GM23338 (cell line): ENCODE data around the gene KCNA4. TPM values are rescaled to one million over a fixed set of nuclear protein-coding genes. Genes with fewer than 3 reads are reported as not detected.

Experiments used
- ATAC-seq: fragments of 200-7000 bp; cut with Tn5 transposase; 3 replicates; pipeline ENCODE4 v1.9.1; 2020
- DNase-seq: peaks from one replicate; pipeline ENCODE4 v3.0.0-alpha.2; 2015; ENCODE audit warnings: low spot score
- H2AFZ ChIP-seq: fragments of 200-600 bp; sonication (generic); 2 replicates; pipeline ENCODE4 v1.8.0; 2016; ENCODE audit warnings: antibody characterized with exemption, mild to moderate bottlenecking, moderate library complexity
- H3F3A ChIP-seq: fragments of 200-600 bp; sonication (generic); replicated peaks from 2 replicates; pipeline ENCODE4 v1.8.0; 2017; ENCODE audit warnings: antibody characterized with exemption, mixed run types, low read depth
- H3K27ac ChIP-seq: fragments of 200-600 bp; sonication (generic); 2 replicates; pipeline ENCODE4 v1.6.1; 2016; ENCODE audit warnings: low read depth
- H3K27me3 ChIP-seq: fragments of 200-600 bp; sonication (generic); 2 replicates; pipeline ENCODE4 v1.8.0; 2016; ENCODE audit warnings: mild to moderate bottlenecking, mixed run types, moderate library complexity; ENCODE audit not compliant: insufficient read depth
- H3K36me3 ChIP-seq: fragments of 200-600 bp; sonication (generic); 2 replicates; pipeline ENCODE4 v1.8.0; 2016; ENCODE audit warnings: mild to moderate bottlenecking; ENCODE audit not compliant: insufficient read depth
- H3K4me1 ChIP-seq: fragments of 200-600 bp; sonication (generic); 2 replicates; pipeline ENCODE4 v1.8.0; 2016; ENCODE audit warnings: mild to moderate bottlenecking, moderate library complexity; ENCODE audit not compliant: insufficient read depth
- H3K4me2 ChIP-seq: fragments of 200-600 bp; sonication (generic); 2 replicates; pipeline ENCODE4 v1.7.1; 2017; ENCODE audit warnings: mixed run types
- H3K4me3 ChIP-seq: fragments of 200-600 bp; sonication (generic); 2 replicates; pipeline ENCODE4 v1.6.1; 2016; ENCODE audit warnings: mixed run types
- H3K79me2 ChIP-seq: fragments of 200-600 bp; sonication (generic); replicated peaks from 2 replicates; pipeline ENCODE4 v1.8.0; 2017; ENCODE audit warnings: mild to moderate bottlenecking; ENCODE audit not compliant: insufficient read depth
- H3K9me2 ChIP-seq: fragments of 200-600 bp; sonication (generic); 2 replicates; pipeline ENCODE4 v1.8.0; 2017; ENCODE audit not compliant: insufficient read depth
- H4K20me1 ChIP-seq: fragments of 200-600 bp; sonication (generic); replicated peaks from 2 replicates; pipeline ENCODE4 v1.8.0; 2017; ENCODE audit warnings: mild to moderate bottlenecking; ENCODE audit not compliant: insufficient read depth
- H3K27ac Mint-ChIP-seq: 2 replicates; pipeline ENCODE4 v1.8.0; 2020; ENCODE audit warnings: inconsistent platforms, mild to moderate bottlenecking, moderate library complexity, mixed read lengths
- H3K27me3 Mint-ChIP-seq: 3 replicates; pipeline ENCODE4 v1.8.0; 2022; ENCODE audit warnings: low read depth, mild to moderate bottlenecking, moderate library complexity, mixed read lengths, inconsistent platforms; ENCODE audit not compliant: insufficient read depth, poor library complexity
- H3K36me3 Mint-ChIP-seq: 3 replicates; pipeline ENCODE4 v1.8.0; 2021; ENCODE audit warnings: low read depth, mild to moderate bottlenecking, inconsistent platforms, moderate library complexity, mixed read lengths
- H3K4me1 Mint-ChIP-seq: 3 replicates; pipeline ENCODE4 v1.8.0; 2020; ENCODE audit warnings: mild to moderate bottlenecking, inconsistent platforms, mixed read lengths
- H3K4me3 Mint-ChIP-seq: 3 replicates; pipeline ENCODE4 v1.8.0; 2021; ENCODE audit warnings: moderate library complexity, mild to moderate bottlenecking, inconsistent platforms, mixed read lengths
- H3K9me3 Mint-ChIP-seq: 3 replicates; pipeline ENCODE4 v1.8.0; 2020; ENCODE audit warnings: moderate library complexity, mild to moderate bottlenecking, inconsistent platforms, mixed read lengths
- CTCF ChIP-seq, 2 experiments: fragments of 200-600 bp in 1 of 2; sonication (generic) in 1 of 2; conservative IDR thresholded peaks; 2 replicates each; pipeline versions ENCODE4 v1.5.1 to v1.6.1; 2016 to 2017; ENCODE audit warnings: antibody characterized with exemption in 2 of 2, low read depth in 2 of 2, mild to moderate bottlenecking in 2 of 2, moderate library complexity in 1 of 2
- EZH2 ChIP-seq: fragments of 200-600 bp; sonication (generic); IDR thresholded peaks from one replicate; pipeline ENCODE4 v1.8.0; 2017; ENCODE audit warnings: antibody characterized with exemption, mild to moderate bottlenecking, low read depth; ENCODE audit not compliant: unreplicated experiment
- EZH2phosphoT487 ChIP-seq: fragments of 200-600 bp; sonication (generic); IDR thresholded peaks from one replicate; pipeline ENCODE4 v1.8.1; 2018; ENCODE audit warnings: antibody characterized with exemption; ENCODE audit not compliant: unreplicated experiment
- JUNB ChIP-seq: IDR thresholded peaks from one replicate; pipeline ENCODE4 v1.6.1; 2016; ENCODE audit warnings: antibody characterized with exemption; ENCODE audit not compliant: unreplicated experiment
- POLR2AphosphoS5 ChIP-seq: IDR thresholded peaks from 2 replicates; pipeline ENCODE4 v1.6.1; 2016; ENCODE audit warnings: antibody characterized with exemption, low read depth
- ZNF114 ChIP-seq: fragments of 250-450 bp; sonication (Bioruptor Pico); IDR thresholded peaks from 2 replicates; pipeline ENCODE4 v1.5.0; 2020; ENCODE audit warnings: mild to moderate bottlenecking, moderate library complexity
- polyA plus RNA-seq: library from polyadenylated mRNA; unstranded; fragments of >200 nt; fragmentation: Nextera tagmentation; extraction: Ambion mirVana; gene quantifications from 2 replicates; pipeline ENCODE4 v1.2.1, GENCODE V29; 2016
- total RNA-seq: library from RNA; depleted of rRNA; stranded (reverse); fragments of >200 nt; shearing (Covaris generic); gene quantifications from 2 replicates; pipeline ENCODE4 v1.2.3, GENCODE V29; 2014; rRNA removed
- TF ChIP-seq, protein P1 (sequence below): IDR thresholded peaks from one replicate; pipeline ENCODE4 v1.6.1; 2018; ENCODE audit warnings: antibody characterized with exemption; ENCODE audit not compliant: unreplicated experiment

The KCNA4 gene
- total and polyA plus RNA-seq, 2 experiments from 2014 or later = not detected

DNA sequence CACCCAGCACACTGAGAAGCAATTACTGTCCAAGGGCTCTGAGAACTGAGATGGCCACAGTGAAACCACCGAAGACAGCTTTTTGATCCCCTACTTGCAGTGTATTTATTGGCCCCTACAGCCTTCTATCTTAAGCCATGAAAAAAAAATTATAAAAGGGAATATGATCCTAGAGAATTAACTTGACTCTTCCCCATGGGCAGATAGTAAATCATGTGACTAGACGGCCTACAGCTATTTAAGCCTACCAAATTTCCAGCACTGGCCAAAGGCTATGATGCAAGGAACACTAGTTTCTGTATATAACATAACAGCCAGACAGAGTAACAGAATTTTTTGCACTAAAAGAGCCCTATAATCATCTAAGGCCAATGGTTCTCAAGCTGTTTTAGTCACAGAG lies 53.8 kb downstream of the KCNA4 start:
- Mint-ChIP-seq H3K4me1 (peaks cover 21% of the 10 kb centered on the region), H3K9me3 (no peaks in the 10 kb centered on the region), H3K27ac (no peak overlapping the region), H3K36me3 (no peaks in the 10 kb centered on the region), H3K27me3 (no peaks in the 10 kb centered on the region), H3K4me3 (no peak overlapping the region)
- TF ChIP-seq JUNB (no peak), ZNF114 (no peak), POLR2AphosphoS5 (no peak)
- peaks cover 22% of the 10 kb centered on the region for H3K4me1 ChIP-seq
- H3K27me3 ChIP-seq = no peaks in the 10 kb centered on the region
- no peak overlapping the region for H2AFZ ChIP-seq
- H3K27ac ChIP-seq = no peak overlapping the region
- H3K79me2 ChIP-seq = no peaks in the 10 kb centered on the region
- no peak overlapping the region for H3K4me2 ChIP-seq
- peaks cover 7% of the 10 kb centered on the region; the same call in 1 of the 2 replicates for H3K9me2 ChIP-seq
- no peaks in the 10 kb centered on the region for H4K20me1 ChIP-seq
- no peaks in the 10 kb centered on the region for H3F3A ChIP-seq
- ATAC-seq (no peak), DNase-seq (no peak)
- no peak overlapping the region for H3K4me3 ChIP-seq
- no peaks in the 10 kb centered on the region for H3K36me3 ChIP-seq

DNA sequence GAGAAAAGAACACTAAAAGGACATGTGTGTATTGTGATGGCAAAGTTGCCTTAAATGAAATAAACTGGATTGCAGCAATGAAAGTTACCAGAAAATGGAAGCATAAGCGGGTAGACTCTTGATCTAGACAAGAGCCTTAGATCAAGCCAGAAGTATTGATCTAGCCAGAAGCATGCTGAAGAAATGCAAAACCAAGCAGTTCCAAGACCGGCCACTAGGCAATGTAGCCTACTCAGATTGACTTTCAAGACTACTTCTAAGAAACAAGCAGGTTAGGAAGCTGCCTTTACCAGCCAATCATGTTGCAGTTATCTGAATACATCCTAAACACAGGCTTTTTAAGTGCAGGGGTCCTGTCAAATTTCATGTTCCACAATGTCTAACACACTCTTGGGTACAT lies 54.6 kb downstream of the KCNA4 start:
- H3K36me3 ChIP-seq = no peaks in the 10 kb centered on the region
- no peak overlapping the region for H3K27ac ChIP-seq
- H4K20me1 ChIP-seq = no peaks in the 10 kb centered on the region
- Mint-ChIP-seq H3K27me3 (no peaks in the 10 kb centered on the region), H3K4me1 (peaks cover 28% of the 10 kb centered on the region), H3K36me3 (no peaks in the 10 kb centered on the region), H3K9me3 (no peaks in the 10 kb centered on the region), H3K27ac (no peak overlapping the region), H3K4me3 (no peak overlapping the region)
- peaks cover 25% of the 10 kb centered on the region for H3K4me1 ChIP-seq
- no peak overlapping the region for H3K4me3 ChIP-seq
- H3K9me2 ChIP-seq = peaks cover 7% of the 10 kb centered on the region; the same call in 1 of the 2 replicates
- DNase-seq (peak; percentile 87), ATAC-seq (peak; percentile 90)
- TF ChIP-seq EZH2 (no peak), EZH2phosphoT487 (no peak), CTCF (conservative IDR thresholded peaks at IDR 0.05; ENCODE audit: low read depth in 2 of 2) (peak; percentile 52 to 69)
- TF ChIP-seq, protein P1, sequence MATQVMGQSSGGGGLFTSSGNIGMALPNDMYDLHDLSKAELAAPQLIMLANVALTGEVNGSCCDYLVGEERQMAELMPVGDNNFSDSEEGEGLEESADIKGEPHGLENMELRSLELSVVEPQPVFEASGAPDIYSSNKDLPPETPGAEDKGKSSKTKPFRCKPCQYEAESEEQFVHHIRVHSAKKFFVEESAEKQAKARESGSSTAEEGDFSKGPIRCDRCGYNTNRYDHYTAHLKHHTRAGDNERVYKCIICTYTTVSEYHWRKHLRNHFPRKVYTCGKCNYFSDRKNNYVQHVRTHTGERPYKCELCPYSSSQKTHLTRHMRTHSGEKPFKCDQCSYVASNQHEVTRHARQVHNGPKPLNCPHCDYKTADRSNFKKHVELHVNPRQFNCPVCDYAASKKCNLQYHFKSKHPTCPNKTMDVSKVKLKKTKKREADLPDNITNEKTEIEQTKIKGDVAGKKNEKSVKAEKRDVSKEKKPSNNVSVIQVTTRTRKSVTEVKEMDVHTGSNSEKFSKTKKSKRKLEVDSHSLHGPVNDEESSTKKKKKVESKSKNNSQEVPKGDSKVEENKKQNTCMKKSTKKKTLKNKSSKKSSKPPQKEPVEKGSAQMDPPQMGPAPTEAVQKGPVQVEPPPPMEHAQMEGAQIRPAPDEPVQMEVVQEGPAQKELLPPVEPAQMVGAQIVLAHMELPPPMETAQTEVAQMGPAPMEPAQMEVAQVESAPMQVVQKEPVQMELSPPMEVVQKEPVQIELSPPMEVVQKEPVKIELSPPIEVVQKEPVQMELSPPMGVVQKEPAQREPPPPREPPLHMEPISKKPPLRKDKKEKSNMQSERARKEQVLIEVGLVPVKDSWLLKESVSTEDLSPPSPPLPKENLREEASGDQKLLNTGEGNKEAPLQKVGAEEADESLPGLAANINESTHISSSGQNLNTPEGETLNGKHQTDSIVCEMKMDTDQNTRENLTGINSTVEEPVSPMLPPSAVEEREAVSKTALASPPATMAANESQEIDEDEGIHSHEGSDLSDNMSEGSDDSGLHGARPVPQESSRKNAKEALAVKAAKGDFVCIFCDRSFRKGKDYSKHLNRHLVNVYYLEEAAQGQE = no peak
- no peak overlapping the region for H2AFZ ChIP-seq
- no peaks in the 10 kb centered on the region for H3K27me3 ChIP-seq
- H3K4me2 ChIP-seq = no peak overlapping the region
- H3K79me2 ChIP-seq = no peaks in the 10 kb centered on the region
- H3F3A ChIP-seq = no peaks in the 10 kb centered on the region

Other genes starting within 250 kb of the KCNA4 start
- gene FSHB, start 214.0 kb upstream of the KCNA4 start, total RNA-seq = not detected in 2 replicates
- not detected in 2 replicates for gene FSHB, start 214.0 kb upstream of the KCNA4 start, polyA plus RNA-seq